Kidney glomerular epithelial cell (primary cell): ENCODE results near the gene CLDN20.
"Not testable (repeated sequence)": the region's sequence is repeated elsewhere in the genome, so short reads cannot be mapped to it uniquely, and the experiment has no call there.

Source experiments
- DNase-seq: peaks from one replicate; lab custom pipeline; 2025; lab: John Stamatoyannopoulos, UW

CLDN20 gene

DNA sequence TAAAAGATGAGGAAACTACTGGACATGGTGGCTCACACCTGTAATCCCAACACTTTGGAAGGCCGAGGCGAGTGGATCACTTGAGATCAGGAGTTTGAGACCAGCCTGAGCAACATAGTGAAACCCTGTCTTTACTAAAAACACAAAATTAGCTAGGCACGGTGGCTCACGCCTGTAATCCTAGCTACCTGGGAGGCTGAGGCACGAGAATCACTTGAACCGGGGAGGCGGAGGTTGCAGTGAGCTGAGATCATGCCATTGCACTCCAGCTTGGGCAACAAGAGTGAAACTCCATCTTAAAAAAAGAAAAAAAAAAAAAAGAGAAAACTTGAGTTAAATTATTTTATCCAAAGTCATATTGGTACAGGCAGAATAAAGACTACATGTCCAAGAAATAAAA is 49.1 kb downstream of the CLDN20 start:
- not testable (repeated sequence) for DNase-seq

DNA sequence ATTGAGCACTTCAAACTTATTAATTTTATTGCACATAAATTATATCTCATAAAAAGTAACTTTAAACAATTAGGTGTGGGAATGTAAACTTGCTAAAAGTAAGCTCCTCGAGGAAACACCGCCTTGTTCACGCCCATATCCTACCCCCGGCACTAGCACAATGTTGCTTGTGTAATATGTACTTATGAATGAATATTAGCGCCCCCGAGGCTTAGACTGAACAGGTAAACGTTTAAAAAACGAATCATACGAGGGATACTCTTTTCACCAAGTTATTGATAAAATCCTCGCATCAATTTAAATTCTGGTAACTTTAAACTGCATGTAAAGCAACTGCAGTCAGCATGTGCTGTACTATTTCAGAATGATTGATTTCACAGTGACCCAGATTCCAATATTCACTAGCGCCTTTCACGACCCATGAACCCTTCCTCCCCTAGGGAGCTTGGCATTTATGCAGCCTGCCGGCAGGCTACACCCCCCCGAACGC is 49.8 kb downstream of the CLDN20 start:
- no peak for DNase-seq

DNA sequence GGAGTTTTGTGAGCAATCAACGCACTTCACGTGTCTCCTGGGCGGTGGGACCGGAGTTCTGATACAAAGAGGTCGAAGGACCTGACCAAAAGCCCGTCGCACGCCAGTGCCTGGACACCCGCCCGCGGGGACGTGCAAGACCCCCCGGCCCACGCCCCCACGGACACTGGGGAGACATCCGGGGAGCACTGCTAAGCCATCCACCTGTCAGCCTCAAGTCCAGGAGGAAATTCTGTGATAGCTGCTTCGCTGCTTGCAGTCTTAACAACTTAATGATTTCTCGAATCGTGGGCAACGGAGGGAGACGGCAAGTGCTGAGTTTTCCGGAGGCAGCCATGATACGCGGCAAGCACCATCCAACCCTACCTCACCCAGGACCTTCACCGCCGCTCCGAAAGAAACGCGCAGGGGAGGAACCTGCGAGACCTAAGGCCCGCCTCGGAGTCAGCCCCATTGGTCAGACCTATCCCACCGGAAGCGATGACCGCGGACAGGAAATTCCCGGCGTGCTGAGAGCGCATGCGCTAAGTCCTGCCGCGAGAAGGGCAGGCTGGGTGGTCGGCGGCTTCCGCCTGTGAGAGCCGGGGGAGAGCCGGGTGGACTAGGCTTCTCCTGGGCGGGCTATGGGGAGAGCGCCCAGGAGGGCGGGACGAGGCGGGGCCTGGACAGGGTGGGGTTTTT is 50.4 kb downstream of the CLDN20 start, which contains the start of gene TFB1M:
Gene TFB1M (minus strand): TSS at position 393 of the 681 bp plus-strand sequence. CDS start 56 bp downstream, at position 337.
- DNase-seq: peak; percentile 96

DNA sequence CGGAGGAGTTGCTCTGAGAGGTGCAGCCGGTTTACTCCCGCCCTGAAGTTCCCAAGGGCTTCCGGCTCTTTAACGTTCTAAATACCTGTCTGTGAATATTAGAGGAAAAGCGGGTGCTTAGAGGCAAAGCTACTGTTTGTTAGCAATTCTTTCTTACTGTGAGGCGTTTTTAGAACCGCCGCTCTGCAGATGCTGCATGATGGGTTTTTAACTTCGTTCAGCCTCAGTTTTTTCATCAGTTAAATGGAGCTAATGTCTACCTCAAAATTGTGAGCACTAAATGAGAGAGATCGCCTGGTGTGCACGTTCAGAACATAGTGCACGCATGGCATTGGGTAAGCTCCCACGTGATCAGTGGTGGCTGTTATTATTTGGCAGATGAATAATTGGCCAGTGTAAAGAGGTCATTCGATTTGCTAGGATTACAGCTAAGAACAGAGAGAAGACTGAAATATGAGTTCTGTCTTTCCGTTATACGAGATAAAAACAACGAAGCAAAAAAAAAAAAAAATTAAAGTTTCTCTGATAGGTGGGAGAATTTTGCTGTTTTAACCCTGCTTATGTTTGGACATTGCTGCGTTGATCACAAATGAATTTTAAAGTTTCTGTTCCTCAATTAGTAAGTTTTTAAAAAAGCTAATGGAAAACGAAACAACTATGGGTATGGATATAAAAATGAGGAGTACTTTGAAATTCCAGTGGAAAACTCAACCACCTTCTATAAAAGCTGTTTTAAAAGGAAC is 51.1 kb downstream of the CLDN20 start:
- DNase-seq: peak; percentile 96

DNA sequence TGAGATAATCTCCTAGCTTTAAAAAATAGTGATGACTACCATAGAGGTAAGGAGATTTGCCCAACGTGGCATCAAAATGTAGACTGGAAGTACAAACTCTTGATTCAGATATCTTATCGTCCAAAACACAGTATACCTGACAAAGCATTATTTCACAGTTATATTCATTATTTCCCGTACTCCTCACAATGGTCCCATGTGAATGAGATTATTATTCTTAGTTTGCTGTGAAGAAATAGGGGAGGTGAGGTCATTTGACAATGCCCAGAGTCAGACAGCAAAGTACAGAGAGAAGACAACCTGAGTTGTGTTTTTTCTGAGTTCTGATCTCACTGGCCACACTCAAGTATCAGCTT is 51.7 kb downstream of the CLDN20 start:
- peak; percentile 35 for DNase-seq

DNA sequence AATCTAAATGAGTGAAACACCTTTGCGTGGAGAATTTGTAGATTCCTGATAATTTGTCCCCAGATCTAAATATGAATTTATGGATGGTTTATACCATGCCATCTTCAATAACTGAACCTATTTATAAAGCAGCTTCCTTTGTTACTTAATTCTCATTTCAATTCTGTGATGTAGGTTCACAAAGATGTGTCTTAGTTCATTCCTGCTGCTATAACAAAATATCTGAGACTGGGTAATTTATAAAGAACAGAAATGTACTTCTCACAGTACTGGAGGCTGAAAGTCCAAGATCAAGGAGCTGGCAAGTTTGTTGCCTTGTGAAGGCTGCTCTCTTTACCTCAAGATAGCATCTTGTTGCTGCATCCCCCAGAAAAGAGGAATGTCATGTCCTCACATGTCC is 52.6 kb downstream of the CLDN20 start:
- no peak for DNase-seq

DNA sequence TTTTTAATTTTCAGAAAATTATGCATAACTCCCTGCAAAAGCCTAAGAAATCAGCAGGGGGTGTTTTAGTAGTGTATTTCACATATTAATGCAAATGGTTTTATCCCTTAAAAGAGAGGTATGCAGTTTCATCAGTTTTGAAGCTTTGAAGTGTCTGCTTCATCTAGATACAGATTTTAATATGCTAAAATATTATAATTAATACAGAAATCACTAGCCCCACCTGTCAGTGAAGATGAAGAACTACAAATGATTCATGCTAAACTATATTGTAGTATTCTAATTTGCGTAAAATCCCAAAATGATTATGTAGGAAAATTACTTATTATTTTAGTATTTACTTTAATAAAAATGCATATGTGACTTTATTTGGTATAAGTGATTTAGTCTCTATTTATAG is 53.4 kb downstream of the CLDN20 start:
- DNase-seq: no peak

DNA sequence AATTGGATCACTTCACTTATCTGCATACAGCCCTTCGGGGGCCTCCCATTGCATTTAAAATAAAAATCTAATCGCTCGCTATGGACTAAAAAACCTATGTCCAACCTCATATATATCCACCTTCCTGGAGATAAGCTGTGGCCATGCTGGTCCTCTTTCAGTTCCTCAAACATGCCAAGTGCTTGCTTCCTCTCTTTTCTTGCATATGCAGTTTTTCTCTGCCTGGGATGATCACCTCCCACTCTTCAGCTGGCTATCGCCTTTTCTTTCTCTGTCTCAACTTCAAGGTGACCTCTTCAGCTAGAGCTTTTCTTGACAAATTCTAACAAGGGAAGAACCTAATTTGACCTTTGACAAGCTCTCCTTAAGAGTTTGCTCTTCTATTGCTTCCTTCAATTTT is 56.1 kb downstream of the CLDN20 start:
- DNase-seq: no peak

DNA sequence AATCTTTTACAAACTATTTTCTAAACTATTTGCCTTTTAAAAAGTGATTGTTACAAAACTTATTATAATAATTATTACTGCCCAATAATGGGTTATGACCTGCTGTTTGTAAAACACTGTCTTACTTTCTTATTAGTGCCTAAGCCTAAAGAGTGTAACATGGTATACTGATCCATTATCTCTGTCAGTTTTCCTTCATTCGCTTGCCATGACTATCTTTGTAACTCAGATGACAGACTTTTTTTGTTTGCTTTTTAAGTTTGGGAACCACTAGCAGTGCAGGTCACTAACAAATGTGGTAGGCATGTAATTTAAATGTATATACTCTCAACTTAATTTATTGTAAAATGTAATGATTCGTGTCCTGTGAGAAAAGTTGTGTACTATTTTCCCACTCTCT is 60.4 kb downstream of the CLDN20 start:
- DNase-seq: no peak

DNA sequence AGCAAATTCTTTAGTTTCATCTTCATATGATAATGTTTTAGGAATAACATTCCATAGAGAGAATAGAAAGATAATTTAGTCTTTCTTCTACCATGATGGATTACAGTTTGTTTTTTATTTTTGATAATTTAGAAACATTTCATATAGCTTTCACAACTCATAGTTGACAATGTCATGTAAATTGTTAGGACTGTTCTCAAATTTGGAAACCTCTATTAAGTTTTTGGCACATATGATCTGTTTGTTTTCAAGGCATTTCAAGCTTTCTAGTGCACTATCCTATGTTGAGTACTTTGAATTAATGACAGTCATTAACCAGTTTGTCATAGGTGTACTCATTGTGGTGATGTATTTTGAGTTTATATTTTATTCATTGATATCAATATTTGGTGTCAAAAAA is 61.2 kb downstream of the CLDN20 start:
- no peak for DNase-seq

DNA sequence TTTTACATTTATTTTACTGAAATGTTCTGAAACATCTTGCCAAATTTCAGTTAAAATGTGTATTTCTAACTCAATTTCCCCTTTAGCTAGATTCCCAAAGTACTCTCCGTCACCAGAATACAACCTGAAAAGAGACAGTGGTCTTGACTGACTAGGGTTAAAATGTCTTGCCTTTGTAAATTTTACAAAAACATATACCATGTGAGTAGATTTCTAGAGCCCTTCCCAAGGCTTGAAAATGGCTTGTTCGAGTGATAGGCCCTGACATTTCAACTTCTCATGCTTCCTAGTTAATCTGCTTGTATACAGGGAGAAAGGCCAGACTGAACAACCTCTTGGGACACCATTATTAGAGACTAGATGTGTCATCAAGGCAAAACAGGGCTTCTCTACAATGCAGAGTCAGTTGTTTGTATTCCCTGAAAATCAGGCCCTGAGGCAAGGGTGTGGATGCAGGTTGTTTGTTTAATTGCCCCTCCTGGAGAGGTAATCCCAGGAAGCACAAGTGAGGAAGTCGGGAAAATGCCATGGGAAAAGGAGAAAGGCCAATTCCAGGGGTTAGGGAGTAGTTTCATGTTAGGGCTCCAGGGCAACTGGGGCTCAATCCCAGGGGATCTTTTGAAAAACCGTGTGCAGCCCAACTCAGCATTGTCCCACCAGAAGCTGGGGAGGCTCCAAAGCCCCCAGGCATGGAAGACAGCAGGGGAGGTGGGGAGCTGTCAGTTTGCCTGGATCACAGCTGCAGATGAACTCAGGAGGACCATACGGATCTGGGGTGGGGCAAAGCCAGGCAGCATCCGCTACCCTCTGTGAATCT is 62.1 kb downstream of the CLDN20 start:
- DNase-seq: no peak
